MM.1S (cell line): Measurements from ENCODE around the gene ADAMTS3.

ENCODE experiments used
- CTCF ChIP-seq: fragments of 300-600 bp; sonication (generic); IDR thresholded peaks from 2 replicates; pipeline ENCODE4 v1.5.1; 2016; ENCODE audit warnings: antibody characterized with exemption, low read length, mixed read lengths
- EZH2 ChIP-seq: fragments of 300-600 bp; sonication (generic); optimal IDR thresholded peaks from 2 replicates; pipeline ENCODE3; 2017; ENCODE audit warnings: low read depth, mild to moderate bottlenecking, antibody characterized with exemption, low read length, mixed read lengths

GRCh38 chr4:72463724-72464123 lies 105.3 kb downstream of the ADAMTS3 start:
- TF ChIP-seq EZH2 (no peak), CTCF (no peak)
